ENCODE measurements around the gene DNM3.

- TF ChIP-seq CTCF (IDR thresholded peaks at IDR 0.05) (no peak), EP300 (IDR thresholded peaks at IDR 0.05) (no peak), POLR2A (IDR thresholded peaks at IDR 0.05) (no peak)
These were observed 94.4 kb downstream of the DNM3 start for GRCh38 chr1:171935664-171936063.
